Type B pancreatic cell (in vitro differentiated cells): ENCODE data around the gene ADGRG6. TPM values are rescaled to one million over a fixed set of nuclear protein-coding genes. Genes with fewer than 3 reads are reported as not detected.

Experiments
- DNase-seq: peaks from one replicate; pipeline ENCODE4 v3.0.0; 2021; ENCODE audit warnings: mixed read lengths; ENCODE audit not compliant: unreplicated experiment; ENCODE audit errors: extremely low spot score
- H3K27ac Mint-ChIP-seq: 2 replicates; pipeline ENCODE4 v1.8.0; 2021; ENCODE audit warnings: mild to moderate bottlenecking, mixed read lengths
- H3K27me3 Mint-ChIP-seq: 2 replicates; pipeline ENCODE4 v1.8.0; 2021; ENCODE audit warnings: mixed read lengths
- H3K36me3 Mint-ChIP-seq: 2 replicates; pipeline ENCODE4 v1.8.0; 2021; ENCODE audit warnings: mixed read lengths
- H3K4me1 Mint-ChIP-seq: one replicate; pipeline ENCODE4 v1.8.0; 2021; ENCODE audit warnings: mixed read lengths; ENCODE audit not compliant: unreplicated experiment
- H3K4me3 Mint-ChIP-seq: 2 replicates; pipeline ENCODE4 v1.8.0; 2021; ENCODE audit warnings: mild to moderate bottlenecking, mixed read lengths
- H3K9me3 Mint-ChIP-seq: 2 replicates; pipeline ENCODE4 v1.8.0; 2021; ENCODE audit warnings: mixed read lengths
- total RNA-seq: library from RNA; stranded (reverse); gene quantifications from 2 replicates; pipeline ENCODE4 v1.2.1, GENCODE V29; 2021; ENCODE audit warnings: low replicate concordance
- TF ChIP-seq, protein P1 (sequence below): fragments of 200-600 bp; sonication (generic); conservative IDR thresholded peaks from 2 replicates; pipeline ENCODE4 v1.5.0; 2021; ENCODE audit warnings: antibody characterized with exemption, mild to moderate bottlenecking

The ADGRG6 gene
- total RNA-seq, 1 donor from 2014 or later: 26.7 TPM

DNA sequence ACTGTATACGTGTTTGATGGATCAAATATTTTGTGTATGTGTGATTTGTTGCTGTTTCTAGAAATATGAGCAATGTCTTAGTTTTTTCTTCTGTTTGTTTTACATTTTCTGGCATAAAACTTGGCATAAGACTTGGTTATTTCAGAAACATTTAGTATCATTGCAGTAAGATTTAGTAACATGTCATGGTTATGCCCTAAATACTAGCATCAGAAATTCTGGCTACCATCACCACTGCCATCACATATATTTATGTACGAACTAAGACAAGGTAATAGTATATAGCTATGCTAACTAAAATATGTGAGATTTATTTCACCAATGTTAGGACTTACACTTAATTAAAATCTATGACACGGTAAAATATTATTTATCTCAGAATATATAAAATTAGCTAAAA lies 10.3 kb upstream of the ADGRG6 start:
- Mint-ChIP-seq H3K4me3 (no peak overlapping the region), H3K36me3 (no peaks in the 10 kb centered on the region), H3K27me3 (no peaks in the 10 kb centered on the region), H3K4me1 (peaks cover 4% of the 10 kb centered on the region), H3K9me3 (no peaks in the 10 kb centered on the region), H3K27ac (no peak overlapping the region)
- DNase-seq: no peak
- TF ChIP-seq, protein P1, sequence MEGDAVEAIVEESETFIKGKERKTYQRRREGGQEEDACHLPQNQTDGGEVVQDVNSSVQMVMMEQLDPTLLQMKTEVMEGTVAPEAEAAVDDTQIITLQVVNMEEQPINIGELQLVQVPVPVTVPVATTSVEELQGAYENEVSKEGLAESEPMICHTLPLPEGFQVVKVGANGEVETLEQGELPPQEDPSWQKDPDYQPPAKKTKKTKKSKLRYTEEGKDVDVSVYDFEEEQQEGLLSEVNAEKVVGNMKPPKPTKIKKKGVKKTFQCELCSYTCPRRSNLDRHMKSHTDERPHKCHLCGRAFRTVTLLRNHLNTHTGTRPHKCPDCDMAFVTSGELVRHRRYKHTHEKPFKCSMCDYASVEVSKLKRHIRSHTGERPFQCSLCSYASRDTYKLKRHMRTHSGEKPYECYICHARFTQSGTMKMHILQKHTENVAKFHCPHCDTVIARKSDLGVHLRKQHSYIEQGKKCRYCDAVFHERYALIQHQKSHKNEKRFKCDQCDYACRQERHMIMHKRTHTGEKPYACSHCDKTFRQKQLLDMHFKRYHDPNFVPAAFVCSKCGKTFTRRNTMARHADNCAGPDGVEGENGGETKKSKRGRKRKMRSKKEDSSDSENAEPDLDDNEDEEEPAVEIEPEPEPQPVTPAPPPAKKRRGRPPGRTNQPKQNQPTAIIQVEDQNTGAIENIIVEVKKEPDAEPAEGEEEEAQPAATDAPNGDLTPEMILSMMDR: no peak

DNA sequence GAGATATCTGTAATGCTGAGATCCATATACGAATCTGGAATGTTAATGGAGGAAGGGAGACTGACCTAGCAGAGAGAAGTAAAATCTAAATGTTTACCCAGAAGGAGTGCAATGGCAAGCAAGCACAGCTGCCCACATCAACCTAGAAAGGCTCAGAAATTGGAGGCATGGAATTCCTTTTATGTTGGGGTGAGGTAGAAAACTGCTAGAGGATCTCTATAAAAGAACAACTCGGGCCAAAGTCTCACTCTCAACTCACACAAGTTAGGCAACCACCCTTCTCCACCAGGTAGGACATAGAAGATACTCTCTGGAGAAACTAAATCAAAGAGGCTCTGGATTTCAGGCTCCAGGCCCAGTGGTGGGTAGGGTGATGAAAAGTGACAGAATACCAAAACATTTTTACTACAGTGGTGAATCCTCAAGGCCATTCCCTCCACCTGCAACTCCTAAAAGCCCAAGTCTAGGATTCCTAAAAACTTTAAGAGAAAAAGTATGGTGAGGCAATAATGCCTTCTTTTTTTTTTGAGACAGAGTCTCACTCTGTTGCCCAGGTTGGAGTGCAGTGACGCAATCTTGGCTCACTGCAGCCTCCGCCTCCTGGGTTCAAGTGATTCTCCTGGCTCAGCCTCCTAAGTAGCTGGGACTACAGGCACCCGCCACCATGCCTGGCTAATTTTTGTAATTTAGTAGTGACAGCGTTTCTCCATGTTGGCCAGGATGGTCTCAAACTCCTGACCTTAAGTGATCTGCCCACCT lies 9.5 kb upstream of the ADGRG6 start:
- DNase-seq: no peak
- no peak overlapping the region for H3K4me3 Mint-ChIP-seq
- peaks cover 4% of the 10 kb centered on the region for H3K4me1 Mint-ChIP-seq
- no peaks in the 10 kb centered on the region for H3K36me3 Mint-ChIP-seq
- no peaks in the 10 kb centered on the region for H3K9me3 Mint-ChIP-seq
- TF ChIP-seq, protein P1: no peak
- H3K27me3 Mint-ChIP-seq: no peaks in the 10 kb centered on the region
- no peak overlapping the region for H3K27ac Mint-ChIP-seq

DNA sequence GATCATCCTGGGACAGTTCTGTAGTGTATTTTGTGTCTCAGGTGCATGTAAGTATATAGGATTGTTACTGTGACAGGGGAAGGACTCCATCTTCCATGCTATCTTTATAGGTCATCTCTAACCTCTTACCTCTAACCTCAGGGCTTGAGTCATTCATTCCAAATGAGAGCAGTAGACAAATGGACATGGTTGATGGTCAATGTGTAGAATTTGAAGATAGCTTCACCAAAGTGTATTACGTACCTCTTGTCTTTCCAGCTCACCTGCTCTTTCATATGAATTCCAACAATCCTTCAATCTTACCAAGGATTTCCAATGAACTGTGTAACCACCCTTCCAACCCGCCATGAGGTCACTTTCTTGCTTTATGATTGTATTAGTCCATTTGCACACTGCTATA lies 8.7 kb upstream of the ADGRG6 start:
- TF ChIP-seq, protein P1: no peak
- H3K4me3 Mint-ChIP-seq: no peak overlapping the region
- no peaks in the 10 kb centered on the region for H3K9me3 Mint-ChIP-seq

DNA sequence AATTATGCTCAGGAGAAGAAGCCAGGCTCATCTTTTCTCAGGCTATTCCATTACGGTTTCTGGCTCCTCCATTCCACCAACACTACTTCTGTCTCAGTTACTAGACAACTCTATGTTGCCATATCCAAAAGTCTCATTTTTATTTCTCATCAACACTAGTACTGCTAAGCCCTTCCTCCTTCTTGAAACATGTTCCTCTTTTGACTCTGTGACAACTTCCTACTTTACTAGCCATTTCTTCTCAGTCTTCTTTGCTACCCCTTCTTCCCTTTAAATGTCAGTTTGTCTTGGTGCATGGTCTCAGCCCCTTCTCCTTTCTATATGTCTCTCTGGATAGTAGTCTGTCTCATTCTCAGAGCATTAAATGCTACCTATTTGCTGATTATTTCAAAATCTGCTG lies 7.1 kb upstream of the ADGRG6 start:
- no peak overlapping the region for H3K4me3 Mint-ChIP-seq
- TF ChIP-seq, protein P1: no peak
- no peak for DNase-seq
- H3K9me3 Mint-ChIP-seq: no peaks in the 10 kb centered on the region
- no peaks in the 10 kb centered on the region for H3K36me3 Mint-ChIP-seq
- H3K27me3 Mint-ChIP-seq: no peaks in the 10 kb centered on the region
- peaks cover 11% of the 10 kb centered on the region for H3K4me1 Mint-ChIP-seq
- no peak overlapping the region for H3K27ac Mint-ChIP-seq

More for the DNA sequence above, 8.7 kb upstream of the ADGRG6 start:
- no peak for DNase-seq
- Mint-ChIP-seq H3K4me1 (peaks cover 8% of the 10 kb centered on the region), H3K27ac (no peak overlapping the region), H3K36me3 (no peaks in the 10 kb centered on the region), H3K27me3 (no peaks in the 10 kb centered on the region)

DNA sequence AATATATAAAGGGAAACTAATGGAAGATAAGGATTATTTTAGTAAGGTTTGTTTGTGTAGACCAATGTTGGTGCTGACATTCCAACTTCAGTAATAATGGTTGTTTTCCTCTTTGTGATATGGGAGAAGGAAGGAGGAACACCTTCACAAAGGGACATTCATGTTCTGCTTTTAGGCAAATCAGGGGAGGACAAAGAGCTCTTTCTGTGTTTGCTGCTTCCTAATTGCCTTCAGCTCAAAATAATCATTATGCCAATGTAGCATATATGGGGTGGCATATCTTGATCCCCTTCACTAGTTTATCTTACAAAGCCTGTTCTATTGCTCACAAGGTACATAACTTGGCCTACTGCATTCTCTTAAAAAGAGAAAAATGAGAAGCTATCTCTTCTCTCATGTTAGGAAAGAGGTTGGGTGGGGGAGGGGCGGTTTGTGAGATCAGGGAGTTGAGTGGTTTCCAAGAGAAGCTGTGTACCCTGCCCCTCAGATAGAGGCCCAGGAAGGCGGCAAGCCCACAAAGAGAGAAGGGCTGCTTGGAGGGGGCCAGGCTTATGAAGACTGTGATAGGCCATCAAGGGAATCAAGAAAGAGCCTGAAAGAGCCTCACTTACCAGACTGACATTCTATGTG lies 4.7 kb upstream of the ADGRG6 start:
- Mint-ChIP-seq H3K4me1 (peaks cover 17% of the 10 kb centered on the region), H3K27me3 (peaks cover 14% of the 10 kb centered on the region), H3K36me3 (peaks cover 4% of the 10 kb centered on the region), H3K4me3 (no peak overlapping the region), H3K9me3 (no peaks in the 10 kb centered on the region), H3K27ac (no peak overlapping the region)
- TF ChIP-seq, protein P1: no peak
- DNase-seq: no peak
